Brain microvascular endothelial cell (primary cell): ENCODE measurements around the gene AP1S1.

Experiments used
- DNase-seq: peaks from one replicate; pipeline ENCODE4 v3.0.0-alpha.2; 2020
- H3K27ac ChIP-seq: fragments of 250-450 bp; sonication (Bioruptor Pico); 2 replicates; pipeline ENCODE4 v1.5.1; 2020; ENCODE audit warnings: mild to moderate bottlenecking, moderate library complexity
- H3K27me3 ChIP-seq: fragments of 250-450 bp; sonication (Bioruptor Pico); replicated peaks from 2 replicates; pipeline ENCODE4 v1.5.1; 2020; ENCODE audit warnings: mild to moderate bottlenecking
- H3K36me3 ChIP-seq: fragments of 250-450 bp; sonication (Bioruptor Pico); replicated peaks from 2 replicates; pipeline ENCODE4 v1.5.1; 2020; ENCODE audit warnings: mild to moderate bottlenecking
- H3K4me3 ChIP-seq: 2 replicates; pipeline ENCODE4 v1.5.1; 2011; ENCODE audit warnings: low read depth, mild to moderate bottlenecking, control low read depth, low read length, moderate library complexity
- in situ Hi-C: cut with HindIII; loops from 2 replicates; pipeline ENCODE4 v1.10.0; 2017; ENCODE audit warnings: low sequenced_read_pairs, low pct_ligation_motif_present
- TF ChIP-seq, protein P1 (sequence below): IDR thresholded peaks from 2 replicates; pipeline ENCODE4 v1.5.1; 2011; ENCODE audit warnings: low read depth, mild to moderate bottlenecking, moderate library complexity, low read length, control low read depth, inconsistent platforms; ENCODE audit errors: missing control alignments

AP1S1 gene

DNA sequence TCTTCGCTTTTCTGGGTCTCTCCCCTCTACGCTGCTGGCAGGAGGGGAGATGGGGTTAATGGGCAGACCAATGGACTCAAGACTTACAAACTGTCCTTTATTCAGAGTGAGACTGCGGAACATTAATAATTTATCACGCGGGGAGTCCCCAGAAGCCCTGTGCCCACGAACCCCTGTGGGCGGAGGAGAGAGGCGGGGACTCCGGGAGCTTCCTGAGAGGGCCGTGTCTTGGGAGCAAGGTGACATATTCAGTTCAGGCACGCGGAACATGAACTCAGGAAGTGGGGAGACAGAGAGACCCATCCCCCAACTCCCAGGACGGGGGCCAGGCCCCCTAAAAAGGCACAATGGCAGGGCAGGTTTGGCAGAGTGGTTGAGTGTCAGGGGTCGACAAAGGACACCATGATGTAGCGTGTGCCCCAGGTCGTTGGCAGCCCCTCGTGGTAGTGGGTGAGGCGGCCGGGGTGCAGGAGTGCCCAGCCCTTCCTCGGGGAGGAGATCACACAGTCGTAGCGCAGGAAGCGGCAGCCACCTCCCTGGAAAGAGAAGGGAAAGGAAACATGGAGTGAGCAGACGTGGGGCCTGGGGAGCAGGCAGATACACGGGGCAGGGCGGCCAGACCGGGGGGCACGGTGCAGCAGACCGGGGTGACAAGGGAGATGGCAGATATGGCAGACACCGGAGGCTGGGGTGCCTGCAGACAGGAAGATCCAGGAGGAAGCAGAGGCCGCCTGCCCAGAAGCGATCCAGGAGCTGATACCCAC is 51.8 kb downstream of the AP1S1 start:
- H3K36me3 ChIP-seq: peaks cover 40% of the 10 kb centered on the region
- in situ Hi-C loops: no loop called here
- TF ChIP-seq, protein P1, sequence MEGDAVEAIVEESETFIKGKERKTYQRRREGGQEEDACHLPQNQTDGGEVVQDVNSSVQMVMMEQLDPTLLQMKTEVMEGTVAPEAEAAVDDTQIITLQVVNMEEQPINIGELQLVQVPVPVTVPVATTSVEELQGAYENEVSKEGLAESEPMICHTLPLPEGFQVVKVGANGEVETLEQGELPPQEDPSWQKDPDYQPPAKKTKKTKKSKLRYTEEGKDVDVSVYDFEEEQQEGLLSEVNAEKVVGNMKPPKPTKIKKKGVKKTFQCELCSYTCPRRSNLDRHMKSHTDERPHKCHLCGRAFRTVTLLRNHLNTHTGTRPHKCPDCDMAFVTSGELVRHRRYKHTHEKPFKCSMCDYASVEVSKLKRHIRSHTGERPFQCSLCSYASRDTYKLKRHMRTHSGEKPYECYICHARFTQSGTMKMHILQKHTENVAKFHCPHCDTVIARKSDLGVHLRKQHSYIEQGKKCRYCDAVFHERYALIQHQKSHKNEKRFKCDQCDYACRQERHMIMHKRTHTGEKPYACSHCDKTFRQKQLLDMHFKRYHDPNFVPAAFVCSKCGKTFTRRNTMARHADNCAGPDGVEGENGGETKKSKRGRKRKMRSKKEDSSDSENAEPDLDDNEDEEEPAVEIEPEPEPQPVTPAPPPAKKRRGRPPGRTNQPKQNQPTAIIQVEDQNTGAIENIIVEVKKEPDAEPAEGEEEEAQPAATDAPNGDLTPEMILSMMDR: no peak
- no peak overlapping the region for H3K27ac ChIP-seq
- no peak for DNase-seq
- no peak overlapping the region for H3K4me3 ChIP-seq
- H3K27me3 ChIP-seq: peaks cover 14% of the 10 kb centered on the region

DNA sequence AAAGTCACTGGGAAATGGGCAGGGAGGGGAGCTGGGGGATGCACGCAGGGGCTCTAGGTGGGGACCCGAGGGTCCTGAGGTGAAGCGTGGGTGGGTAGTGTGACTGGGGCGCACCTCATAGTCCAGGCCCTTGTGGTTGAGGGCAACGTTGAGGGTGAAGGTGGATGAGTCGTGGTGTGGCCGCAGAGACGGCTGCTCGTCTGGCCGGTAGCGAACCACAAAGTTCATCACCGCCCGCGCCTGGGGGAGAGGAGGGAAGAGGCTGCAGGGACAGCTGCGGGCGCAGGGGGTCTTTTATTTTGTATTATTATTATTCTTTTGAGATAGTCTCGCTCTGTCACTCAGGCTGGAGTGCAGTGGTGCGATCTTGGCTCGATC is 52.4 kb downstream of the AP1S1 start:
- in situ Hi-C loops: no loop called here
- no peak for DNase-seq
- no peak overlapping the region for H3K27ac ChIP-seq
- no peak overlapping the region for H3K4me3 ChIP-seq
- peaks cover 46% of the 10 kb centered on the region for H3K36me3 ChIP-seq
- TF ChIP-seq, protein P1: no peak
- peaks cover 12% of the 10 kb centered on the region for H3K27me3 ChIP-seq

DNA sequence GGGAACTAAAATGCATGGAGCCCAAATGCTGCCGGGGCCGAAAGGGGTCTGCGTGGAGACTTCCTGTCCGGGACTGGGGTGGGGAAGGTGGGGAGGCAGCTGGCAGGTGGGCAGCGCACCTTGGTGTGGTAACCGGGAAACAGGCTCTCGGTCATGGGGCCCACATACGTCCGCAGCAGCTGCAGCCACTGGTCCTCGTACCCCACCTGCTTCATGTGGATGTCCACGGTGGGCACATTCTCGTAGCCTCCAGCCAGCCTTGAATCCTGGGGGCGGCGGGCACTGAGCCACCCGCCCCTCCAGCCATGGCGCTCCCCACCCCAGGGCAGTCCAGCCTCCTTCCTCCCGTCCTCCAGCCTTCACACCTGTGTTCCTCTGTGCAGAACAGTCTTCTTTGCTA is 53.2 kb downstream of the AP1S1 start:
- peaks cover 4% of the 10 kb centered on the region for H3K27me3 ChIP-seq
- peaks cover 51% of the 10 kb centered on the region for H3K36me3 ChIP-seq
- in situ Hi-C loops: no loop called here
- DNase-seq: no peak
- no peak overlapping the region for H3K27ac ChIP-seq
- H3K4me3 ChIP-seq: no peak overlapping the region
- TF ChIP-seq, protein P1: no peak

DNA sequence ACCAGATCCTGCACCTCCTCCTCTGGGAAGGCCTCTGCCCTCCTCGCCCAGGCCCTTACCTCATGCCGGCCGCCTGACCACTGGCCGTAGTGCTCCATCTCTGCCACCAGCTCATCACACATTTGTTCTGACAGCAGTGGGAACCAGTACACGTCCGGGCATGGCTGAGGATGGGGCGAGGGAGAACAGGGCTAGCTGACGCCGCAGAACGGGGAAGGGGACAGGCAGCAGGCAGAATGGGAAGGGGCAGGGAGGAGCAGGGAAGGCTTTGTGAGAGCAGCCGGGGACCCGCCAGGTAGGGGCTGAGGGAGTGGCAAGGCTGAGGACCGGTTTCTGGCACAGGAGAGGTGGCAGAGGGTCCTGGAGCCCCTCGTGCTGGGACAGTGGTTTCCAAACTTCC is 54.5 kb downstream of the AP1S1 start:
- in situ Hi-C loops: no loop called here

DNA sequence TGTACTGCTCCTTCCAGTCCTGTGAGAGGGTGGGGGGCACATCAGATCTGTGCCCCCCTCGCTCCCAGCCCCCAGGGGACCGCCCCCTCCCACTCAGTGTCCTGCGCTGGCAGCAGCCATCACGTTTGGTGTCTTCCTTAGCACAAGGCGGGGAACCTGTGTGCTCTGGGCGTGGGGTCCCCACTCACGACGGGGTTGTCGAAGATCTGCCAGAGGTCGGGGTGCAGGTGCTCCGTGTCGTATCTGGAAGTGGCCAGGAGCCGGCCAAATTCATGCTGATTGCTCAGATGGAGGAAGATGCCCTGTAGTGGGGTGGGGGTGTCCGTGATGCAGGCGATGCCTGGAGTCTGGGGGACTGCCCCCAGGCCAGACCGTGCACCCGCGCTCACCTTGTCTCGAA is 55.9 kb downstream of the AP1S1 start:
- Histone ChIP-seq H3K27me3 (no peaks in the 10 kb centered on the region), H3K4me3 (no peak overlapping the region), H3K27ac (no peak overlapping the region), H3K36me3 (peaks cover 61% of the 10 kb centered on the region)
- DNase-seq: no peak
- in situ Hi-C loops: no loop called here
- TF ChIP-seq, protein P1: no peak

More for the DNA sequence above, 54.5 kb downstream of the AP1S1 start:
- no peak for DNase-seq
- TF ChIP-seq, protein P1: no peak
- Histone ChIP-seq H3K4me3 (no peak overlapping the region), H3K27me3 (no peaks in the 10 kb centered on the region), H3K36me3 (peaks cover 53% of the 10 kb centered on the region), H3K27ac (no peak overlapping the region)
